ENCODE results near the gene NTNG1.
"Not testable (repeated sequence)": the region's sequence is repeated elsewhere in the genome, so short reads cannot be mapped to it uniquely, and the experiment has no call there.

Gene NTNG1

DNA sequence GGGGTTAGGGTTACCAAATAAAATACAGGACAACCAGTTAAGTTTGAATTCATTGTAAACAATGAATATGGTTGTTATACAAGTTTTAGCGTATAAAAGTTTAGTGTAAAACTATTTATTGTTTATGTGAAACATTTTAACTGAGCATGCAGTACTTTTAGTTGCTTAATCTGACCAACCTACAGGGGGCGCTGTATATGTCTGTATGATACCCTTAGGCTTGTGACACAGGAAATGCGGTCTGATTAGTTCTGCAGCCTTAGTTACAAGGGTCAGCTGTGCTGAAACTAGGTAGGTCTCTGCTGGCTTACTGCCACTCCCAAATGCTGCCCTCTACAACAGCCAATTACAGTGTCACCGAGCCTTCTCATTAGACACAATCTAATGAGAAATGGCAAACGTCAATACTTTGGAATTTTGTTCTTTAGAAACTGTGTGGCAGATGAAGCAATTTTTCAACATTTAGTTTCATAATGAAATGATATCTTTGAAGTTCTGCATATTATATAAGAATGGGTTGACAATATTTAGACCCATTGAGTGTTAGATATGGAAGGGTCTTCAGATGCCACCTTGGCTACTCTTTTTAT is 56.2 kb downstream of the NTNG1 start:
- peak in 2 of 3 donors; percentile 0 to 19 for DNase-seq (ENCODE audit: low read depth in 2 of 3, low spot score in 1 of 3)

- DNase-seq (ENCODE audit: low read depth in 2 of 3, low spot score in 1 of 3): no peak
Measured at GRCh38 chr1:107198561-107198960, 57.7 kb downstream of the NTNG1 start.

- DNase-seq (ENCODE audit: low read depth in 2 of 3, low spot score in 1 of 3): no peak
Measured at GRCh38 chr1:107200631-107201030, 59.8 kb downstream of the NTNG1 start.

GRCh38 chr1:107202007-107202406 is 61.2 kb downstream of the NTNG1 start:
- DNase-seq (ENCODE audit: low read depth in 2 of 3, low spot score in 1 of 3): no peak

DNA sequence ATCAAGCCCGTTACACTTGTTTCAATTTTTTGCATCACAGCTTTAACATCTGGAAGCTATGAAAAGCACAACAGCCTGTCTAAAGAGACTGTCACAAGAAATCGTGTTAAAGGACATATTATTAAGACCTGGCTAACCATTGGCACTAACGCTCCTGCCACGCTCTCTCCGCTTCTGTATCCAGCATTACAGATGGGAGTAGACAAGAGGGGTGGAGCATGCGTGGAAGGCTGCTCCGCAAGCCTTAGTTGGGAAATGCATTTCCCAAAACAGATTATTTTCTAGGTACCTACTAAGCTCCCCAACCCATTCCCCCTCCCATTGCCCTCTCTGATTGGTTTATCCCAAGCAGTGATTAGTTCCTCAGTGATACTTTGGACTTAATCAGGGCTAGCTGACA is 72.4 kb downstream of the NTNG1 start:
- DNase-seq (ENCODE audit: low read depth in 2 of 3, low spot score in 1 of 3): no peak

GRCh38 chr1:107220036-107220435 is 79.2 kb downstream of the NTNG1 start:
- DNase-seq (ENCODE audit: low read depth in 2 of 3, low spot score in 1 of 3): no peak

DNA sequence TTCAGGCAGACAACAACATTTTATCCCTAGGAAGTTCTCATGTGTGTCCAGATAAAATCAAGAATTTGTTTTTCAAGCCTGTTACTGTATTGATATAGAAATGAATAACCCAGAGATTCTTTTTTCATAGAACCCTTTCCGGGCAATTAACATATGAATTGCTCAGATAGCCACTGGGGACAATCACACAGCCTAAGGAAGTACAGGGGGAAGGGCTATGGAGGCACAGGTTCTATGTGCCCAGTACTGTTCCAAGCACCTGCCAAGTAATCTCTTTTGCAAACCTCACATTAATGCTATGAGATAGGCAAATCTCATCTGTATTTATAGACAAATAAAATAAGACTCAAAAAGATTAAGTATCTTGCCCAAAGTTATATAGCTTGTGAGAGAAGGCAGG is 84.9 kb downstream of the NTNG1 start:
- no peak for DNase-seq (ENCODE audit: low read depth in 2 of 3, low spot score in 1 of 3)

DNA sequence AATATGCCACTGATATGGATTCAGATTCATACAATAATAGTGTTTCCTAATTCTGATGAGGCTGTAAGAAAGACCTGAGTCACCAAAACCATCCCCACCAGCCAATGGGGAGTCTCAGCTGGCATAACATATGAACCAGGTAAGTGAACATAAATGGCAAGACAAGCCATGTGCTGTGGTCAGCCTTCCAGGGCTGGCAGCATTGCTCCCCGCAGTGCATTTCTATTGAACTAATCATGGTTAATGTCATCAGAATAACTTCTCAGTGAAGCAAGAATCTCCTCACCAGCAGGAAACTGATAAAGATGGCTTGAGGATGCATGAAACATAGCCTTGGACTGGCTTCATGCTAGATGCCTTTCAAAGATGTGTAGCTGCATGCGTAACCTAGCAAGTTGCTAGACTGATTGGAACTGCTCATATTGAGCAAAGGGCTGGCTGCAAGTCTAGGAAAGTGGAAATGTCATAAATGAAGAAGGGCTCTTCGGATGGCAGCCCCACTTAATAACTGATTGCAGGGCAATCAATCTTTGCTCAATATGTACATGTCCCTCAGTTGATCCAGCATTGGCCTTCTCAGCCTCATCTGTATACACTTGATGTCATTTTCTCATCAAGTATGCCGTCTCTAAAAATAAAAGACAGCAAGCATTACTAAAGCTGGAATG is 88.0 kb downstream of the NTNG1 start:
- DNase-seq (ENCODE audit: low read depth in 2 of 3, low spot score in 1 of 3): no peak

- DNase-seq (ENCODE audit: low read depth in 2 of 3, low spot score in 1 of 3): no peak
Measured at GRCh38 chr1:107229711-107230110, 88.9 kb downstream of the NTNG1 start.

DNA sequence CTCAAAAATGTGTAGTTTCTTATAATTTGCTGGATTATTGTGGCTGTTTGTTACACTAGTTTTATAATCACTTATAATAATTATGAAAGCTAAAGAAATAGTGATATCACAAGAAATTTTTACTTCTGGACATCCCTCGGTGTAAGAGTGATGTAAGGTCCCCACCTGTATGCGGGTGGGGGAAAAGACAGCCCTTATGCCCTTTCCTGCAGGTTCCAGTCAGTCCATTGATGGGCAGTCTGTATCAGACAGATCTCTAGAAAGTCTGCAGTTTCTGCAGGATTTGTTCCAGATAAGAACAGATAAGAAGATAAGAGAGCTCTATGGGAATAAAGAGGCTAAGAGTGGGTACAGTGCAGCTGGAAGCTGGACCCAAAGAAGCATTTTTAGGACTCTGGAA is 89.3 kb downstream of the NTNG1 start:
- DNase-seq (ENCODE audit: low read depth in 2 of 3, low spot score in 1 of 3): no peak

DNA sequence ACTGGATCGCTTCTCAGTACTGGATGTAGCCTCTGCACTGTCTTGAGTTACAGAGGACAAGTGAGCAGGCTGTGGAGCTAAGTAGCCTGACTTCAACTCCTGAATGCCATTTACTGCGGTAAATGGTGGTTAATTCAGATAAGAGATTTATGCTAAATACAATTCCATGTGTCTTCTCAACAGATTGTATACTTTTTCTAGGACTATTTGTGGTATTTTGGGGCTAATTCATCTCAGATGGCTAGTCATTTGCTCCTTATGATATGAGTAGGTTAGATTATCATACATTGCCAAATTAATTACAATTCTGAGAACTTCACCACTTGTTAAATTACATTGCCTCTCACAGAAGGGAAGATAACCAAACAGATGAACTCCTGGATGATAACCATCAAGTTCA is 90.5 kb downstream of the NTNG1 start:
- no peak for DNase-seq (ENCODE audit: low read depth in 2 of 3, low spot score in 1 of 3)

DNA sequence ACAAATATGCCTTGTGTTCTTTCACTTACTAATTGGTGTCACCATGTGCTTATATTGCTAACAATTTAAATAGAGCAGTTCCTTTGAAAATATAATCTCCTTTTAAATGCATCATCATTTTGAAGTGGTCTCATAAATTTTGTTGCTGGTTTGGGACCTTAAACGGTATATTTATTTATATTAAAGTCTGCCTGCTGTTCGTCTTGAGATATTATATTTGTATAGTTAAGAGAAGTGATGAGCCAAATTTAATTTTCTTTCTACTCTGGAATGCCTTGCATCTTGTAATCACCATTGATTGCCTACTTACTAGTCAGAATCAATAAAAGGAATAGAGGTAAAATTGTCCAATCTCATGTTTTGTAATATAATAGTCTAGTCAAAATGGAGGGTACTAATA is 91.6 kb downstream of the NTNG1 start:
- DNase-seq (ENCODE audit: low read depth in 2 of 3, low spot score in 1 of 3): no peak

GRCh38 chr1:107236760-107237159 is 95.9 kb downstream of the NTNG1 start:
- not testable (repeated sequence) for DNase-seq (ENCODE audit: low read depth in 2 of 3, low spot score in 1 of 3)

GRCh38 chr1:107243461-107243860 is 102.6 kb downstream of the NTNG1 start:
- DNase-seq (ENCODE audit: low read depth in 2 of 3, low spot score in 1 of 3): no peak

DNA sequence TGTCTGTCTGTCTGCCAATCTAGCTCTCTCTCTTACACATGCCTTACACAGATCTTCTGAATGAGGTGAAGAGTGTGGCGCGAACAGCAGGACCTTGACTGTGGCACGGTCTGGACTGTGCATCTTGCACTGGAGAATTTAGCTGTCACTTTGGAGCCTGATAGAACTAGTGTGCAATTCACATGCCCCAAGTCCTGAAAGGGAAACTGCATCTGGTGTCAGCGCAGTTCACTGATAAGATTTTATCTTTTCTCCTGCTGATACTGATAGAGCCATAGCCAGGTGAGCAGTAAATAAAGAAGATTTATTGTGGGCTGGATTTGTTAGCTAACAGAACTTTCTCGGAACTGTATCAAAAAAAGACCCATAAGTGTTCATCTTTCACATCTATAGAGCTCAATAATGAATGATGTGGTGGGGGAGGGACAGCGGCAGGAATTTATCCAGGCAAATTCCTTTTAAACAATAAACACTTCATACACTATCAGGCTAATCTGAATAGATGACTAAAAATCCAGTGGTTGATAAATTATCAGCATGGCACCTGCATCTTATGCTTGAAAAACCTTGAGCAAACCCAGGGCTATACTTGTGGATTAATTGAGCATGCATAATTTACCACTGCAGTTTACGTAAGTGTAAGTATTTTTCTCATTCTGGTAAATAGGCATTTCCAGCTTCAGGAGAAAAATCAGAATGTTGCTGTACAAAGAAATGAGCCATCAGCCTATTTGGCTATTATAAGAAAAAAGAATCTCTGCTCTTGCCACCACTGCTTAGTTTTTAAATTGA is 104.1 kb downstream of the NTNG1 start:
- no peak for DNase-seq (ENCODE audit: low read depth in 2 of 3, low spot score in 1 of 3)

DNA sequence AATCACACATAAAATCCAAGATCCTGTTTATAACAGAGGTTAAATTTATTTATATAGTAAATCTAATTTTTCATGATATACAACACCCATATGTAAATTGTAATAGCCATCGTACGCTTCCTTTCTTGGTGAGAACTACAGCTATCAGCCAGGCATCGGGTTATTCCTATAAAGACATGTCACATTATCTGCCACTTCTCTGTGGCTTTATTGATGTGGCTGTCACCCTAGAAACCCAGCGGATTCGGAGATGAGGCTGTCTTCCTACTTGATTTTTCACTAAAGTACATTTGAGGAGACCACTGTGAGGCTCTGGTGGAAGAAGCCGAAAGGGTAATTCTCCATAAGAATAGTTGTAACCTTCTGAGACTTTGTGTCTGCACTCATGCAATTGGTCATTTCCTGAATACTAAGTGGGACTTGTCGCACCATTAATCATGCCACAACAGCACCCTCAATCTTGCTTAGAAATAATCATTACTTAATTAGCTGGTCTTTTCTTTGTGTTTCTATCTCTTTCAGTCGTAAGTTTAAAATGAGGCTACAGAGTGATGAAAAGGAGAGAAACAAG is 106.0 kb downstream of the NTNG1 start:
- DNase-seq (ENCODE audit: low read depth in 2 of 3, low spot score in 1 of 3): no peak

- no peak for DNase-seq (ENCODE audit: low read depth in 2 of 3, low spot score in 1 of 3)
Measured at GRCh38 chr1:107247679-107248078, 106.8 kb downstream of the NTNG1 start.

DNA sequence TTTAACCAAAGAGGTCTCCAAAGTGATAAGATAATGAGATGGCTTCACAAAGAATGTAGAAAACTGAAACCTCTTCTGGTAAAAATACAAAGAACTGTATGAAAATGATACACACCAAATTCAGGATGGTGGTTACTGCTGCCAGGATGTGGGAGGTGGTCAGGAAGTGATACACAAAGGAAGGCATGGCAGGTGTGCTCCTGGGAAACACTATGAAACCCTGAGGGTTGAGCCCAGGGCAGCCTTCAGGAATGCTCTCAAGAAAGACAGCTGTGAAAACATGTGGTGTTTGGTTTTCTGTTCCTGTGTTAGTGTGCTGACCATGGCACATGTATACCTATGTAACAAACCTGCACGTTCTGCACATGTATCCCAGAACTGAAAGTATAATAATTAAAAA is 109.3 kb downstream of the NTNG1 start:
- DNase-seq (ENCODE audit: low read depth in 2 of 3, low spot score in 1 of 3): no peak

DNA sequence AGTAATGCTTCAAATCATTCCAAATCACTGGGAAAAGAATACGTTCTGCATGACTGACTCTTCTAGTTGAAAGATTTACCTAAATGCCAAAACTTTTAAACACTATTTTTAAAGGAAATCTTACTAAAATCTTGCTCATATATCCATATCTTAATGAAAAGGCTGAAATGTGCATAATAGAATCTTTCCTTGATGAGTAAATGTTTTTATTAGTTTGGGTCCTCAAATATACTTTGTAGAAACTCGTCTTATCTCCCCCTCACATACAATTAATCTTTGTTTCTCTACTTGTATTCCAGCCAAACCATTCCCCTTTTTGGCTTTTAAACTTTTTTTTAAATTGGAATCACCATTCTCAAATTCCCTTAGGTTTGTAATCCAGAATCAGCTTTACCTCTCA is 110.2 kb downstream of the NTNG1 start:
- DNase-seq (ENCODE audit: low read depth in 2 of 3, low spot score in 1 of 3): no peak

- DNase-seq (ENCODE audit: low read depth in 2 of 3, low spot score in 1 of 3): no peak
Measured at GRCh38 chr1:107251839-107252238, 111.0 kb downstream of the NTNG1 start.

DNA sequence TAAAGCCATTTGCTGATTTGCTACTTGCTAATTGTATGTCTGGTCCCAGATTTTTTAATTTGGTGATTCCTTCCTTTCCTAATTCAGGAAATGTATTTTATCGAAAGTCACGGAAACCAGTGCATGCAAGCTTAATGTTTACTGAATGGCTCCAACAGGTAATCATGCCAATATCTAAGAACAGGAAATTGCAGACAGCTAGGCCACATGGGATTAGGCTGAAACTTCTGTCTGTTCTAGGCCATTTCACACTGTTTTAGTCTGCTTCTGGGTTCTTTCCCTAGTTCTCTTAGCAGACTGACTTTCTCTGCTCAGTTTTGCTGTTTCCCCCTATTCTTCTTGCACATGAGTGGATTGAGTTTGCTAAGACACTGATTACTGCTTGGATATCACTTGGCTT is 111.4 kb downstream of the NTNG1 start:
- DNase-seq (ENCODE audit: low read depth in 2 of 3, low spot score in 1 of 3): no peak

- no peak for DNase-seq (ENCODE audit: low read depth in 2 of 3, low spot score in 1 of 3)
Measured at GRCh38 chr1:107254306-107254705, 113.5 kb downstream of the NTNG1 start.

All from stimulated activated CD4-positive, alpha-beta T cell treated with anti-CD3 and anti-CD28 coated beads, Interleukin-12 subunit alpha, Interleukin-12 subunit beta, amount 100 ng/mL, for 48 hours (primary cell).